Activated B cell treated with CpG ODN at 0.5 μM for 24 hours (primary cell): ENCODE measurements around the gene CIAO1. TPM values are rescaled to one million over a fixed set of nuclear protein-coding genes. Genes with fewer than 3 reads are reported as not detected.
"Not testable (repeated sequence)": the region's sequence is repeated elsewhere in the genome, so short reads cannot be mapped to it uniquely, and the experiment has no call there.

ENCODE experiments used
- ATAC-seq: fragments of 200-7000 bp; cut with Tn5 transposase; one replicate; pipeline ENCODE4 v1.10.0; 2021; ENCODE audit warnings: low read depth, mild to moderate bottlenecking, moderate library complexity
- CTCF ChIA-PET: fragments of 350-600 bp; sonication (Branson Sonifier 250); formaldehyde crosslinking; loops from one replicate; lab custom pipeline; 2021; ENCODE audit warnings: antibody characterized with exemption; lab: Charles Lee
- POLR2A ChIA-PET: fragments of 350-600 bp; sonication (Branson Sonifier 250); formaldehyde crosslinking; loops from one replicate; lab custom pipeline; 2021; ENCODE audit warnings: antibody characterized with exemption; lab: Charles Lee
- DNase-seq: peaks from one replicate; pipeline ENCODE4 v3.0.0; 2022
- H3K27ac Mint-ChIP-seq: one replicate; pipeline ENCODE4 v1.8.0; 2020; ENCODE audit warnings: mixed read lengths
- H3K27me3 Mint-ChIP-seq: one replicate; pipeline ENCODE4 v1.8.0; 2021; ENCODE audit warnings: mixed read lengths
- H3K36me3 Mint-ChIP-seq: one replicate; pipeline ENCODE4 v1.8.0; 2021; ENCODE audit warnings: low read depth, mixed read lengths
- H3K4me1 Mint-ChIP-seq: one replicate; pipeline ENCODE4 v1.8.0; 2021; ENCODE audit warnings: mixed read lengths
- H3K4me3 Mint-ChIP-seq: one replicate; pipeline ENCODE4 v1.8.0; 2020; ENCODE audit warnings: mild to moderate bottlenecking, mixed read lengths
- H3K9me3 Mint-ChIP-seq: one replicate; pipeline ENCODE4 v1.8.0; 2020; ENCODE audit warnings: mixed read lengths
- CTCF ChIP-seq: fragments of 200-600 bp; IDR thresholded peaks from one replicate; pipeline ENCODE4 v1.8.0; 2022; ENCODE audit warnings: antibody characterized with exemption, mild to moderate bottlenecking
- intact Hi-C: fragments of 100-400 bp; cut with micrococcal nuclease; formaldehyde crosslinking; loops from one replicate; pipeline ENCODE4 v1.15.1; 2024
- total RNA-seq: library from RNA; stranded (reverse); gene quantifications from 2 replicates; pipeline ENCODE4 v1.2.3, GENCODE V29; 2022

Gene CIAO1
- total RNA-seq, 1 donor from 2014 or later, result 71.6 TPM

- peaks cover 65% of the 10 kb centered on the region for H3K36me3 Mint-ChIP-seq
- POLR2A ChIA-PET, result interaction anchor here (0.5 to 0.6 kb wide), 3 partner anchors 9 to 227 kb away, joined by 3 to 11 read pairs (median 5); no protein-coding TSS in a partner anchor
- H3K9me3 Mint-ChIP-seq, result no peaks in the 10 kb centered on the region
- no peak overlapping the region for H3K4me3 Mint-ChIP-seq
- ATAC-seq (no peak), DNase-seq (no peak)
- CTCF ChIA-PET, result no interaction called here
- intact Hi-C loops, result no loop called here
- no peaks in the 10 kb centered on the region for H3K27me3 Mint-ChIP-seq
- H3K27ac Mint-ChIP-seq, result no peak overlapping the region
- TF ChIP-seq CTCF, result no peak
- H3K4me1 Mint-ChIP-seq, result peaks cover 33% of the 10 kb centered on the region
Measured at GRCh38 chr2:96252526-96252925, 13.5 kb upstream of the CIAO1 start.

GRCh38 chr2:96253006-96253405, 13.0 kb upstream of the CIAO1 start:
- peaks cover 34% of the 10 kb centered on the region for H3K4me1 Mint-ChIP-seq
- TF ChIP-seq CTCF, result no peak
- H3K9me3 Mint-ChIP-seq, result no peaks in the 10 kb centered on the region
- H3K27ac Mint-ChIP-seq, result no peak overlapping the region
- peaks cover 67% of the 10 kb centered on the region for H3K36me3 Mint-ChIP-seq
- no peak overlapping the region for H3K4me3 Mint-ChIP-seq
- DNase-seq (no peak), ATAC-seq (no peak)
- POLR2A ChIA-PET, result interaction anchor here (0.5 to 4.9 kb wide), 4 partner anchors 11 to 227 kb away, joined by 5 to 24 read pairs (median 8); partner anchors contain the start of gene STARD7
- intact Hi-C loops, result no loop called here
- H3K27me3 Mint-ChIP-seq, result no peaks in the 10 kb centered on the region
- CTCF ChIA-PET, result no interaction called here

- H3K4me3 Mint-ChIP-seq, result no peak overlapping the region
- DNase-seq (no peak), ATAC-seq (no peak)
- peaks cover 50% of the 10 kb centered on the region for H3K4me1 Mint-ChIP-seq
- ChIA-PET POLR2A (interaction anchor here (0.6 to 4.9 kb wide), 5 partner anchors 12 to 46 kb away, joined by 3 to 24 read pairs (median 5); partner anchors contain the start of gene STARD7), CTCF (no interaction called here)
- no peaks in the 10 kb centered on the region for H3K9me3 Mint-ChIP-seq
- no peak overlapping the region for H3K27ac Mint-ChIP-seq
- no peaks in the 10 kb centered on the region for H3K27me3 Mint-ChIP-seq
- no peak for TF ChIP-seq CTCF
- intact Hi-C loops, result no loop called here
- H3K36me3 Mint-ChIP-seq, result peaks cover 77% of the 10 kb centered on the region
Measured at GRCh38 chr2:96254571-96254970, 11.5 kb upstream of the CIAO1 start.

- peaks cover 74% of the 10 kb centered on the region for H3K36me3 Mint-ChIP-seq
- CTCF ChIA-PET, result interaction anchor here (0.7 to 1.6 kb wide), 6 partner anchors 8 to 264 kb away, joined by 3 to 4 read pairs (median 3); no protein-coding TSS in a partner anchor
- POLR2A ChIA-PET, result interaction anchor here (0.6 to 4.9 kb wide), 12 partner anchors 9 to 118 kb away, joined by 3 to 24 read pairs (median 7); partner anchors contain the start of genes ASTL, CIAO1, STARD7 and TMEM127
- DNase-seq (no peak), ATAC-seq (no peak)
- TF ChIP-seq CTCF, result no peak
- peak overlapping the region; percentile 71 for H3K4me3 Mint-ChIP-seq
- intact Hi-C loops, result loop anchor here (1.0 to 2.0 kb wide), 2 partner anchors 9 to 14 kb away; partner anchors contain the start of gene TMEM127
- H3K27me3 Mint-ChIP-seq, result no peaks in the 10 kb centered on the region
- peak overlapping the region; percentile 88 for H3K27ac Mint-ChIP-seq
- H3K9me3 Mint-ChIP-seq, result no peaks in the 10 kb centered on the region
- H3K4me1 Mint-ChIP-seq, result peaks cover 71% of the 10 kb centered on the region
Measured at GRCh38 chr2:96256611-96257113, 9.4 kb upstream of the CIAO1 start.

GRCh38 chr2:96257744-96258143, 8.3 kb upstream of the CIAO1 start:
- Mint-ChIP-seq H3K36me3 (peaks cover 71% of the 10 kb centered on the region), H3K4me1 (peaks cover 78% of the 10 kb centered on the region), H3K4me3 (peak overlapping the region; percentile 25), H3K27ac (peak overlapping the region; percentile 30)
- not testable (repeated sequence) for DNase-seq, H3K27me3 Mint-ChIP-seq, ATAC-seq, H3K9me3 Mint-ChIP-seq
- intact Hi-C loops, result loop anchor here (2.0 kb wide), 1 partner anchor 15 kb away; no protein-coding TSS in a partner anchor
- CTCF ChIA-PET, result interaction anchor here (1.5 kb wide), 1 partner anchor 15 kb away, joined by 4 read pairs; no protein-coding TSS in a partner anchor
- POLR2A ChIA-PET, result interaction anchor here (0.7 to 4.9 kb wide), 3 partner anchors 8 to 49 kb away, joined by 3 to 24 read pairs (median 4); partner anchors contain the start of genes CIAO1, STARD7 and TMEM127
